ENCODE measurements around the gene LRRC2. TPM values are rescaled to one million over a fixed set of nuclear protein-coding genes. Genes with fewer than 3 reads are reported as not detected.

LRRC2 gene
- polyA plus RNA-seq, 3 donors = not detected

GRCh38 chr3:46521096-46521495 lies 45.0 kb downstream of the LRRC2 start:
- Mint-ChIP-seq H3K4me3 (no peak overlapping the region), H3K27me3 (ENCODE audit: low read depth in 3 of 3) (peaks cover 2 to 7% (median 2%) of the 10 kb centered on the region in 3 donors), H3K27ac (no peak overlapping the region), H3K9me3 (peaks cover 0 to 3% (median 0%) of the 10 kb centered on the region in 7 donors), H3K4me1 (no peaks in the 10 kb centered on the region), H3K36me3 (no peaks in the 10 kb centered on the region)
- intact Hi-C loops (cut with micrococcal nuclease) = no loop called here
- Histone ChIP-seq H3K79me2 (ENCODE audit: insufficient read depth, low read length) (no peaks in the 10 kb centered on the region), H2AFZ (ENCODE audit: insufficient read depth, low read depth, low read length, poor library complexity, severe bottlenecking) (no peak overlapping the region), H4K20me1 (ENCODE audit: insufficient read depth, low read length) (no peaks in the 10 kb centered on the region), H3K9ac (ENCODE audit: insufficient read depth, low read length, poor library complexity, severe bottlenecking) (no peak overlapping the region), H3K4me1 (ENCODE audit: control insufficient read depth in 1 of 2, insufficient read depth in 2 of 2, low read length in 2 of 2) (no peaks in the 10 kb centered on the region), H3K9me3 (replicated peaks in 1 of 2; ENCODE audit: control insufficient read depth in 1 of 2, insufficient read depth in 1 of 2, low read length in 2 of 2) (no peaks in the 10 kb centered on the region), H3K27ac (ENCODE audit: low read depth in 1 of 2, low read length in 2 of 2) (no peak overlapping the region), H3K27me3 (ENCODE audit: control insufficient read depth in 2 of 2, insufficient read depth in 2 of 2, low read length in 2 of 2) (no peaks in the 10 kb centered on the region), H3K36me3 (replicated peaks in 1 of 2; ENCODE audit: control insufficient read depth in 1 of 2, insufficient read depth in 2 of 2, low read length in 2 of 2) (no peaks in the 10 kb centered on the region), H3K4me3 (replicated peaks in 1 of 3; ENCODE audit: low read depth in 2 of 3, low read length in 3 of 3) (no peak overlapping the region), H3K4me2 (replicated peaks; ENCODE audit: extremely low read depth, low read length, poor library complexity, severe bottlenecking) (no peak overlapping the region)
- WGBS (ENCODE audit: insufficient coverage) = no CpG with 5 or more reads among the region's 9 CpGs
- TF ChIP-seq, protein P1, sequence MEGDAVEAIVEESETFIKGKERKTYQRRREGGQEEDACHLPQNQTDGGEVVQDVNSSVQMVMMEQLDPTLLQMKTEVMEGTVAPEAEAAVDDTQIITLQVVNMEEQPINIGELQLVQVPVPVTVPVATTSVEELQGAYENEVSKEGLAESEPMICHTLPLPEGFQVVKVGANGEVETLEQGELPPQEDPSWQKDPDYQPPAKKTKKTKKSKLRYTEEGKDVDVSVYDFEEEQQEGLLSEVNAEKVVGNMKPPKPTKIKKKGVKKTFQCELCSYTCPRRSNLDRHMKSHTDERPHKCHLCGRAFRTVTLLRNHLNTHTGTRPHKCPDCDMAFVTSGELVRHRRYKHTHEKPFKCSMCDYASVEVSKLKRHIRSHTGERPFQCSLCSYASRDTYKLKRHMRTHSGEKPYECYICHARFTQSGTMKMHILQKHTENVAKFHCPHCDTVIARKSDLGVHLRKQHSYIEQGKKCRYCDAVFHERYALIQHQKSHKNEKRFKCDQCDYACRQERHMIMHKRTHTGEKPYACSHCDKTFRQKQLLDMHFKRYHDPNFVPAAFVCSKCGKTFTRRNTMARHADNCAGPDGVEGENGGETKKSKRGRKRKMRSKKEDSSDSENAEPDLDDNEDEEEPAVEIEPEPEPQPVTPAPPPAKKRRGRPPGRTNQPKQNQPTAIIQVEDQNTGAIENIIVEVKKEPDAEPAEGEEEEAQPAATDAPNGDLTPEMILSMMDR (IDR thresholded peaks at IDR 0.05) = no peak
- no peak for DNase-seq

- intact Hi-C loops (cut with micrococcal nuclease) = no loop called here
- no peak overlapping the region for H3K27ac ChIP-seq (ENCODE audit: low read depth in 1 of 2, low read length in 2 of 2)
- TF ChIP-seq, protein P1 (IDR thresholded peaks at IDR 0.05) = no peak
- Mint-ChIP-seq H3K27ac (no peak overlapping the region), H3K4me1 (no peaks in the 10 kb centered on the region), H3K4me3 (no peak overlapping the region), H3K27me3 (ENCODE audit: low read depth in 3 of 3) (peaks cover 2 to 7% (median 2%) of the 10 kb centered on the region in 3 donors), H3K9me3 (peaks cover 0 to 2% (median 0%) of the 10 kb centered on the region in 7 donors), H3K36me3 (no peaks in the 10 kb centered on the region)
- H3K27me3 ChIP-seq (ENCODE audit: control insufficient read depth in 2 of 2, insufficient read depth in 2 of 2, low read length in 2 of 2) = no peaks in the 10 kb centered on the region
- no peak overlapping the region for H3K4me2 ChIP-seq (replicated peaks; ENCODE audit: extremely low read depth, low read length, poor library complexity, severe bottlenecking)
- H3K36me3 ChIP-seq (replicated peaks in 1 of 2; ENCODE audit: control insufficient read depth in 1 of 2, insufficient read depth in 2 of 2, low read length in 2 of 2) = no peaks in the 10 kb centered on the region
- no peak overlapping the region for H2AFZ ChIP-seq (ENCODE audit: insufficient read depth, low read depth, low read length, poor library complexity, severe bottlenecking)
- no peaks in the 10 kb centered on the region for H4K20me1 ChIP-seq (ENCODE audit: insufficient read depth, low read length)
- no peak overlapping the region for H3K4me3 ChIP-seq (replicated peaks in 1 of 3; ENCODE audit: low read depth in 2 of 3, low read length in 3 of 3)
- H3K4me1 ChIP-seq (ENCODE audit: control insufficient read depth in 1 of 2, insufficient read depth in 2 of 2, low read length in 2 of 2) = no peaks in the 10 kb centered on the region
- no peak for DNase-seq
- H3K79me2 ChIP-seq (ENCODE audit: insufficient read depth, low read length) = no peaks in the 10 kb centered on the region
- no peaks in the 10 kb centered on the region for H3K9me3 ChIP-seq (replicated peaks in 1 of 2; ENCODE audit: control insufficient read depth in 1 of 2, insufficient read depth in 1 of 2, low read length in 2 of 2)
- no CpG with 5 or more reads among the region's 3 CpGs for WGBS (ENCODE audit: insufficient coverage)
- H3K9ac ChIP-seq (ENCODE audit: insufficient read depth, low read length, poor library complexity, severe bottlenecking) = no peak overlapping the region
Measured at GRCh38 chr3:46520531-46520930, 45.6 kb downstream of the LRRC2 start.

Data from CD14-positive monocyte (primary cell).